HG02938 (cell line): ENCODE measurements around the gene HOXA9.

Experiments used
- ATAC-seq: cut with Tn5 transposase; IDR thresholded peaks from one replicate; pipeline ENCODE4 v1.9.1; 2021; ENCODE audit warnings: mild to moderate bottlenecking, moderate library complexity; ENCODE audit not compliant: unreplicated experiment

Gene HOXA9

DNA sequence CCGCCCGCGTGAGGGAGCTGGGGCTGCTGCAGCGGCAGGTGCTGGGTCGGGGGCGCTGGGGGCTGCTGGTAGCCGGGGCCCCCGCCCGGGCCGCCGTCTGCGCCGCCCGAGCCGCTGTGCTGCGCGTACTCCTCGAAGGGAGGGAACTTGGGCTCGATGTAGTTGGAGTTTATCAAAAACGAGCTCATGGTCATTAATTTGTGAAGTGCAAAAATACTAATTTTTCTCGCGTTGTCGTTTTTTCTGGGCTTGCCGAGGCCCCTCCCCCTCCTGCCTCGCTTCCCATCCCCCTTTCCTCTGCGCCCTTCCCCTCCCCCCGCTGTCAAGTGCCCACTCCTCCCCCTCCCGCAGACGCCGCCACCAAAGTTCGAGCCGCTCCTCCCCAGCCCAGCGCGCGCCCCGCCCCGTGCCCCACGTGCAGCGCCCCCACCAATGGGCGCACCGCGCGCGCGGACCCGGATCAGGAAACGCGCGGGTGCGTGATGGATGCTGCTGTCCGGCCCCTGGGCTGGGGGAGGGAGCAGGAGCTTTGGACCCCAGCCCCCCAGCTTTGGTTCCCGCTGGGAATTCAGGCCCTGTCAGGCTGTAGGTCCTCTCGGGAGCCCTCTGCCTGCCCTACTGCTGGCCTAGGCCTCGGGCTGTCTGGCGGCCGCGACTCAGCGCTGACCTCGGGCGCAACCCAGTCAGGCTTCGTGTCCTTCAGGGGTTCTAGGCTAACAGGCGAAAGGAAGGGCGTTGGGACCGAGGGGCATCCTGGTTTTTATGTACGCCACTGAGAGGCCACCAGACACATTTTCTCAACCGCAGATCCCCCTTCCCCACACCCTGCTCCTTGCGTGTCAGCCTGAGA lies 34.6 kb downstream of the HOXA9 start, which contains the start of gene HOXA4:
TSS of gene HOXA4 (minus strand) at position 218 of the 850 bp plus-strand sequence. CDS start at position 194, 24 bp downstream.
- ATAC-seq, result no peak

DNA sequence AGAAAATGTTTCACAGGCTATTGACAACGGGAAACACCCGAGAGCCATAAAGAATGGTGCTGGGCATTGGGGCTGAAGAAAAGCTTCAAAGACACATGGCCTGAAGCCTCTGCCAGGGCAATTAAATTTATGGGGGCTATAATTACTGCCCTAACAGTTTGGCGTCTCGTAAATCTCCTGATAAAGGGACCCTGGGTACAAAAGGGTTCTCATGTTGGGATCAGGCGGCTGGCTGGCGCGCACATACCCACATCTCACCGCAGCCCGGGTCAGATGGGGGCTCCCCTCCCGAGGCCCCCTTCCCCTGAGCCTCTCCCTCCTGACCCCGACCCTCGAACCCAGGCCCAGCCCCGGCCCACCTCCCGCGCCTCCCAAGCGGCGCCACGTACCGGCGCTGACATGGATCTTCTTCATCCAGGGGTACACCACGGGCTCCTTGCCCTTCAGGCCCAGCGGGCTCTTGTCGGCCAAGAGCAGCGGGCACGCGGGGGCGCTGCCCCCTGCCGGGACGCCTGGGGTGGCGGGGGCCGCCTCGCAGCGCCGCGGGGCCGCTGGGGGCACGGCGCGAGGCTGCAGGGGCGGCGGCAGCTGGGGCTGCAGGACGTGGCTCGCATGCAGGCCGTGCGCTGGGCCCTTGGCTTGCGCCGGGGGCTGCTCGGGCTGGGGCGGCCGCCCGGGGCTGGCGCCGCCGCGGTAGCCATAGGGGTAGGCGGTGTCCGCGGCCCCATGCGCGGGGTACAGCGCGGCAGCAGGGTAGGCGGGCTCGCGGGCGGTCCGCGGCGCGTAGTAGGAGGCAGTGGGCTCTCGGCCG lies 35.4 kb downstream of the HOXA9 start:
- ATAC-seq, result no peak

DNA sequence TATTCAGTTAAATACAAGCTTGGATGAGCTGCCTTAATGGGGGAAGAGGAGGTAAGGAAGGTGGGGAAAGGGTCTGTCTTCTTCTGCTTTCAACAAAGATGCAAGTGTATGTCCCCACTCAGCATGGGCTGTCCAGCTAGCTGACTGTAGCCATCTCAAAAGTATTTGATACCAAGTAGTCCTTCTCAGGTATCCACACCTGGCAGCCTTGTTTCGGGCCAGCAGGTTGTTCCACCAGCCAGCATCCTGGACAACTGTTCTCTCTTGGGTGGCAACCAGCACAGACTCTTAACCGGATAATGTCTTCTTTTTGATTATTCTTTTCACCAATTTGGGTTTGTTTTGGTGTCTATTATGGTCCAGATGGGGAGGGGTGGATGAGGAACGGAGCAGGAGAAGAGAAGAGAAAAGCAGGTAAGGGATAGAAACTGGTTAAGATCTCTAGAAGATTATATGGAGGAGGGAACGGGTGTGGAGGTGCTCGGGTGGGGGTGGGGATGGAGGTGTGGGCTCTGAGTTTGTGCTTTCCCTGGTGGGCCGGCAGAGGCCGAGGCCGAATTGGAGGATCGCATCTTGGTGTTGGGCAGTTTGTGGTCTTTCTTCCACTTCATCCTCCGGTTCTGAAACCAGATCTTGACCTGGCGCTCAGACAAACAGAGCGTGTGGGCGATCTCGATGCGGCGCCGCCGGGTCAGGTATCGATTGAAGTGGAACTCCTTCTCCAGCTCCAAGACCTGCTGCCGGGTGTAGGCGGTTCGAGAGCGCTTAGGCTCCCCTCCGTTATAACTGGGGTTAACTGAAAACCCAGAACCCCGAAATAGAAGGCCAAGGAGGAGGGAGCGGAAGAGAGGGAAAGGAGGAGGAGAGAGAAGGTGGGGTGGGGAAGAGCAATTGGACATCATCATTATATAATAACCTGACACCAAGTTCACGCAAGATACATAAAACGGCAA lies 36.3 kb downstream of the HOXA9 start:
- no peak for ATAC-seq

DNA sequence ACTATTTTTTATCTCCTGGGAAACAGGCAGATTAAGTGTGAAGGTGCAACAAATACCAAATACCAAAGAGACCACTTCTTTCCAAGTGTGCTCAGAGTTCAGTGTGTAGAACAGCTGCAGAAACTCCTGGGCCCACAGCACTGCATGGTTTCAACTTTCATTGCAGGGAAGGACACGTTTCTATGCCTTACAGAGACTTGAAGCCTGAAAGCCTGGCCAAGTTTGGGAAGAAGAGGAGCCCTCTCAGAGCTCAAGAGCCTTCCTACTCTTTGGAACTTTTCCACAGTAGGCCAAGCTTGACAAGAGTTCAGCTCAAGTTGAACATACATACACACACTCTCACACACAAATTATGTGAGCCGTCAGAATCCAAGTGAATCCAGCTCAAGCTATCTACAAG lies 37.3 kb downstream of the HOXA9 start:
- no peak for ATAC-seq

DNA sequence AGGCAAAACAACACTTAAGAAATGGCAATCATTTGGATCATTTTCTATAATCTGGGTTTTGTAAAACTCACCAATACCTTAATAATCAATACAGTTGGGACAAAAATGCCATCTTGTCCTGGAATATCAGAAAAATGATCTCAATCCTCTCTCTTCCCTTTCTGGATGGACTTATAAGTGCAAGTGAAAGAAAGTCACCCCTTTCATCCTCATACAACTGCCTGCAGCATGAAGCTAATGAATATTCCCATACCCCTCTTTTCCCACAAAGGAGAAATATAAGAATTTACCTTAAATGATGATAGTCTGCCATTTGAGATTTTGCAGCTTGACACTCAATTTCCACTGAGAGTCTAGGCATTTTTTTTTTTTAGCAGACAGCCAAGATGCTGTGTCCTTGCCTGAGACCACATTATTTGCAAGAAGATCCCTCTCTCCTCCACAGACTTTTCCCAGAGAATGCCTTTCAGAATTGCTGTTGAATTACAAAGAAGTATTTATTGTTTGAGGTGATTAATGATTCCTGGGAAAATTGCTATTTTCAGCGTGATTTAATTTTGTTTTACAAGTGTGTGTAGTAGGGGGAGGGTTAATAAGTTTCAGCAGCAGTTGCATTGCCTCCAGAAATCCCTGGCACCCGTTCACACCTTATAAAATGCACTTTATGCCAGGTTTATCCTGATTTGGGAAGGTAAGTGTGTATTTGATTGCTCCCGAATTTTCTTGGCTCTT lies 38.6 kb downstream of the HOXA9 start:
- ATAC-seq, result no peak

DNA sequence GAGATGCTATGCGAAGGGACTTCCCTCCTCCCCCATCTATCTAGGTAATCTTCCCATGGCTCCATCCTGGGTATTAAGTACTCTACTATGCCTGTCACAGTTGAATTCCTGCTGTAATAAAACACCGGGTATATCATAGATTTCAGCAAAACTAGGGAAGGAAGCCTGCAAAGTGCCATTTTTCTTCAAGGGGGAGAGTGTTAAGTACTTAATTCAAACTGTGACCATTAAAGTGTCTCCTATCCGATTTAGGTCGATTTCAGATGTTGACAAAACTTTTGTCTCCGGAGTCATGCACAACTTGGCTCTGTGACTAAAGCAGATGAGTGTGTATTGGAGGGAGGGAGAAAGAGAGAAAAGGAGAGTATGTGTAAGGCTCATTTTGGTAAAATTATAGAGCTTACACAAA lies 39.3 kb downstream of the HOXA9 start:
- no peak for ATAC-seq

DNA sequence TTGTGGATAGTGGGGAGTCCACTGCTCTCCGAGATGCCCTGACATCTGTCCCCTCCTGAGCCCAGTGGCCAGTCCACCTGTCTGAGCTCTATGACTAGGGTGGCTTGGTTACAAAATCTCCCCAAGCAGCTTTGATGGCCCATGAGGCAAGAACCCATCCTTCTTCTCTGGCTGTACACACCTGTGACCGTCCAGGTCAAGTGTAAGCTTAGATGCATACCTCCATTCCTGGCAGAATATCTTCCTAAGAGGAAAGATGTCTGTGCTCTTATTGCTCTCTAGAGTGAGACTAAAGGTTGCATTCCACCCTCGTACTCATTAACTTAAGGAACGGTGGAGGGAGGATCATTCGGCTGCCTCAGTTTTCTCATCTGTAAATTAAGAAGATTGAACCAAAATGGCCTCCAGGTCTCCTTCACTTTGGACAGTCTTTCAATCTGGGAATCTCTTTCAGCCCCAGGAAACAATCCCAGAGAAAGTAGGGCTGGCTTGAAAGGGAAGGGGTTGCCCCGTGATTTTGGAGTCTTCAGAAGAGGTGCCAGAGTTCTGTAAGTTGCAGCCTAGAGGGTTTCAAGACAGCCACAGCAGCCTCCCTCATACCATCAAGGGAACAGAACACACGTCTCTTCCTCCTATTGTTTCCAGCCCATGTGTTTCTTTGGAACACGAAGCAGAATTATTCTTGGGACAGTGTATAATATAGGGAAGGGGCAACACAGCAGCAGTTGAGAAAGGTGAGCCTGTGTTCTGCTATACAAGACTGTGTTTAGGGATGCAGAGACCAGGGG lies 40.2 kb downstream of the HOXA9 start:
- no peak for ATAC-seq

DNA sequence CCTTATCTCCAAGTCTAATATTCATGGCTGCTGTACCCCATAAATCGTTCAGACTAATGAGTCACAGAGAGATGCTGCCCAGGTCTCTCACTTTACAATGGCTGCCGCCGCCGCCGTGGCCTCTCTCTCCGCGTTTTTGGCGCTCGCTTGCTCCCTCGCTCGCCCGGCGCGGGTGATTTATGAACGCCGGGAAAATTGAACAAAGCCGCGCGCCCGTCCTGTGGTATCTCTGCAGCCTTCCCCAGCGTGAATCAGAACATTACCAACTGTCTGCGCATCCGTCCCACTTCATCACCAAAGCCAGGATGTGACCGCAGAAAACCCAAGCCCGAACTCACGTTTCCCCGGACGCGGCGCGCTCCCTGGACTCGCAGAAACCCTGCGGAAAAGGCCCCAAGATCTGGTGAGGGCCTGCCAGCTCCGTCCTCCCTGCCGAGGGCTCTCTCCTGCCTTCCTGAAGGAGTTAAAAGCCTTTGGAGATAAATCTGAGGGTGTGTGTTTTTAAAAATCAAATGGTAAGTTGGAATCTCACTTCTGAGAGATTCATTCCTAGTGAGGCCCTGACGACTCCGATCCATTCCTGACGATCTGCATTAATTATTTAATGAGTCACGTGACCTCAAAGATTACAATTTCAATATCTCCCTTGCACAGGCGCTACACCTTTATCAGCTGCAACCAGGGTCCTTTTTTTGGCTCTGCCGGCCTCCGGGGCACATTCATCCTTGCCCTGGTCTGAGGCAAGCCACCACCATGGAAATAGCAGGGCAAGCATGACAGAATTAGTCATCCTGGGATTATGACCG lies 41.0 kb downstream of the HOXA9 start:
- no peak for ATAC-seq

DNA sequence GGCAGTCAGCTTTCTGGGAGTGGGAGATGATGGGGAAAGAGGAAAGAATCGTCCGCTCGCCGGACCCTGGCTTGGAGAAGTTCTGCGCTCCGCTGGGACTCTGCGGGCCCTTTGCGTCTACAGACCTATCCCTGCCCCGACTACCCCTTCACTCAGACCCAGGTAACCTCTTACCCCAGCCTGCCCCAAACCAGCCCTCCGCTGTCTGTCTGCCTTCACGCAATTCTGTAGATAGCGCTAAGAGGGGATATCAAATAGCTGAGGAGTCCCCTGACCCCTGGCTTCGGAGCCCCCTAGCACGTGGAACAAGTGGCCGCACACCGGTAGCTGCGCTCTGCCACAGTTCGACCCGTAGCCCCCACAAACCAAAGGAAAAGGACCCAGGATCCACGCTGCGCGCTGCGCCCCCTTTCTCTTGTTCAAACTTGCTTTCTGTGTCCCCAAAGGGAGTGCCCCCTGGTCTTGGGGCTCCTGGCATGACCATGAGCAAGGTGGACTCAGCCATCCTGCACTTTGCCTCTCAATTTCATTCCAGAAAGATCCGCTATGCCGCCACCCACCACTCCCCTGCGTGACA lies 41.8 kb downstream of the HOXA9 start:
- ATAC-seq, result no peak

DNA sequence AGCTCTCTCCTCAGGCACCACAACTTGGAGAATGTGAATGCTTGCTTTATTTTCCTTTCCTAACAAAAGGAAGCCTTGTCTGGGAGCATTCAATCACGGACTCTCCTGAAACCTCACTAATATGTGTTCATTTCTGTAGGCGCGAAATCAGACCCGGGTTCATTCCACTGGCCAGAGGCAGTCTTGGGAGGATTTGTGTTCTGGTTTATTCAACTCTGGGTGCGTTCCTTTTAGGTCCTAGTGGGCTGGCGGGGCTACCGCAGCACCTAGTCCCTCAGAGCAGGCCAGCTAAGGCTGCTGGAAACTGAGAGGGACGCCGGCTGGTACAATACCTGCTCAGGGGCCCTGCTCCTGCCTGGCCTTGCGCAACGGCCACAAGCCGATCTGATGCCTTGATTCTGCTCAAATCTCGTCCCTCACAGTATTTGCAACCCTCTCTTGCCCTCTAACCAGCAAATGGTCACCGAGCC lies 42.3 kb downstream of the HOXA9 start:
- ATAC-seq, result no peak

DNA sequence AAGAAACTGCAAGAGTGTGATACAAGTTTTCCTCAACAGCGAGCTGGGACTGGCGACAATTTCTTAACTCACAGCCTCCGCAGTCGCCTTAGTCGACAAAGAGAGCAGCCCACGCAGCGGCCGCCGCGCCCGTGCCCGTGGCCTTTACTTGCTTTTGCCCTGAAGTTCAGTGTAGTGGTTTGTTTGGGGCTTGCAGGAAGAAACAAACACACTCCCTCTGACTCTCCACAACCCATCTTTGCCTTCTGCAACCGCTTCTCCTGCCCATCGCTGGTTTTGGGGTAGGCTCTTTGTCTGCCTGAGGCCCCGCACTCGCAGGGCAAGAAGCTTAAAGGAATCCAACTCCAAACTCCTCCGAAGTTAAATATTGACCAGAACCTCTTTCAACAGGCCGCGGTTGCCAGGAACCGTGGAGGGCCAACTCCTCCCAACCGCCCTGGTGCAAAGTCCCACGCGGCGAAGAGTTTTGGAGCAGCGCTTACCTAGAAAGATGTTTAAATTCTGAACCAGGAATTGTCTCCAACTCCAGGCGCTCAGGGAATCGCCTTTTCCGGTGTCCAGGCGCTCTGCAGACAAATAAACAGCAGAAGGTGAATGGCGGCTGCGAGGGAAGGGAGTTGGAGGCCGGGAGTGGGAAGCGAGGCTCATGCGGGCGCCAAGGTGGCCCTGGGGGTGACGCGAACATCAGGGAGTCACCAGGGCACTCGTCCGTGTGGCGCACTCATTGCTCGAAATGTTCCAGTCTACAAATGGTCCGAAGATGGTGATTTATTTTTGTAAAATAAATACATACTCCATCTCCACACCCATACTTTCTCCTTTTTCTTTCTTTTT lies 43.0 kb downstream of the HOXA9 start:
- no peak for ATAC-seq

DNA sequence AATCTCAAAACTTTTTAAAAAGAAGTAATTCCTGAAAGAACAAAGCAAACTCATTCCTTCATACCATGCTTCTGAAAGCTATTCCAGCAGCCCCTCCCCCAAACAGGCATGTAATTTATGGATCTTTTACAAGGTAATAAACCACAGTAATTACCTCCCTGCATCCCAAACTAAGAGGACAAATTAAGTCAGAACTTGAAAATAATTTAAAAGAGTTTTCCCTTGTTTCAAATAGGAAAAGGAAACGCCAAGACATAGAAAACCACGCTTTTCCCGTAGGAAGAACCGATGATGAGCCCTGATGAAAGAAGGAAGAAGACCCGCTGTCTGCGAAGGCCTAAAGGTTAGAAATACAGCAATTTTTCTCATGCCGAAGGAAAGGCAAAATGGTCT lies 43.7 kb downstream of the HOXA9 start:
- no peak for ATAC-seq

DNA sequence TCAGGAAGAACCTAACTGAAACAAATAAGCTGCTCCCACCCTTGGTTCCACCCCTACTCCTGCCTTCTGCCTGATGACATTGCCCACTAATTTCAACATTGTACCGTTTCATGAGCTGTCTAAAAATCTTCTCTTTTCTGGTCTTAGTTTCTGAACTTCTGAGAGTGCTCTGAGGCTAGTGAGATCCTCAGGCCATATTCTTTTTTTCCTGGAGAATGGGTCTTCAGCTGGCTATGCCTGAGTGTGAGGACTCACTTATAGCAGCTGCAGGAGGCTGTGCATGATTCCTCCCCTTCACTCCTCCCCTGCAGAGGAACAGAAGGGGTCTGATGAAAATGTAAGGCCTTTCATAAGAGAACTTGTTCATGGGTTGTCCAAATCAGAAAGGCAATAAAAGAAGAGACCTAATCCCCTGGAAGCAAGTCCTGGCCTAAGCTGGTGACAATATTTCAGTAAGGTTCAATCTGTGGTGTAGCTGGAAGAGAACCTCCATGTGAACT lies 45.9 kb downstream of the HOXA9 start:
- no peak for ATAC-seq

DNA sequence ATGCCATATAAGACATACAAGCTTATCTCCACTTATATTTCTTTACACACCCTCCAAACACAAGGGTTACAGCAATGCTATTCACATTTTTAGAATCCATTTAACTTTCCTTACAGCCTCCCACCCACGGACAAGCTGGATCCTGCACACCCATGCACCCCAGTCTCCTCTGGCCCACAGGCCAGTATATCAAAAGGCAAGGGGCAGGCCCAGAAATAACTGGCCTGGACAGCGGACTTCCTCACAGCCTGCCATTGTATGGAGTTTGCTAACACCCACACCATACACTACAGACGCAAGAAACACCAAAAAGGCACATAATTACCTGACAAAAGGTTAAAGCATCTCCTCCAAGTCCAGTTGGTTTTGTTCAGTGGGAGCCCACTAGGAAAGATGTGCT lies 46.8 kb downstream of the HOXA9 start:
- no peak for ATAC-seq

DNA sequence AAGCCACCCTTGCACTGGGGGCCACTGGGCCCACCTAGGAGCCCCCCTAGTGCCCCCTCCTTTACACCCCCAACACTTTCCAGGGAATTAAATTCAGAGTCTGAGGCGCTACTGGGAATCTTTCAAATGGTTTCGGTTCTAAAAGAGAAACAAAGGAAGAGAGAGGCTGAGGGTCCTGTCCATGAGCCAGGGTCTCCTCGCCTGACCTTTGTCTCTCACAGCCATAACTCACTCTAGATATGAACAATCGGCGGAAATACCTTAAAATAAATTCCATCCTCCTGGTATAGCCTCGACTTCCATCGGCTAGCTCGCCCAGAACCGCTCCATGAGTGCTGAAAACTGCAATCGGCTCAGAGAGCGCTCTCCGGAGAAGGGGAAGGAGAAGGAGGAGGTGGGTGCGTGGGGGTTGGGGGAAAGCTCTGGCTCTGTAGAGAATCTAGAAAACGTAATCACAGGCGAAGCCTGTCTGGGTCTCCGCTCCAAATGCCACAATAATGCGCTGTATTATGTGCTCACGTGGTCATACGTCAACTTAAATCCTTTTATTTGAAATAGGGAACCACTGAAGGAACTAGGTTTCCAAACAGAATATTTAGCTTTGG lies 47.3 kb downstream of the HOXA9 start:
- no peak for ATAC-seq

DNA sequence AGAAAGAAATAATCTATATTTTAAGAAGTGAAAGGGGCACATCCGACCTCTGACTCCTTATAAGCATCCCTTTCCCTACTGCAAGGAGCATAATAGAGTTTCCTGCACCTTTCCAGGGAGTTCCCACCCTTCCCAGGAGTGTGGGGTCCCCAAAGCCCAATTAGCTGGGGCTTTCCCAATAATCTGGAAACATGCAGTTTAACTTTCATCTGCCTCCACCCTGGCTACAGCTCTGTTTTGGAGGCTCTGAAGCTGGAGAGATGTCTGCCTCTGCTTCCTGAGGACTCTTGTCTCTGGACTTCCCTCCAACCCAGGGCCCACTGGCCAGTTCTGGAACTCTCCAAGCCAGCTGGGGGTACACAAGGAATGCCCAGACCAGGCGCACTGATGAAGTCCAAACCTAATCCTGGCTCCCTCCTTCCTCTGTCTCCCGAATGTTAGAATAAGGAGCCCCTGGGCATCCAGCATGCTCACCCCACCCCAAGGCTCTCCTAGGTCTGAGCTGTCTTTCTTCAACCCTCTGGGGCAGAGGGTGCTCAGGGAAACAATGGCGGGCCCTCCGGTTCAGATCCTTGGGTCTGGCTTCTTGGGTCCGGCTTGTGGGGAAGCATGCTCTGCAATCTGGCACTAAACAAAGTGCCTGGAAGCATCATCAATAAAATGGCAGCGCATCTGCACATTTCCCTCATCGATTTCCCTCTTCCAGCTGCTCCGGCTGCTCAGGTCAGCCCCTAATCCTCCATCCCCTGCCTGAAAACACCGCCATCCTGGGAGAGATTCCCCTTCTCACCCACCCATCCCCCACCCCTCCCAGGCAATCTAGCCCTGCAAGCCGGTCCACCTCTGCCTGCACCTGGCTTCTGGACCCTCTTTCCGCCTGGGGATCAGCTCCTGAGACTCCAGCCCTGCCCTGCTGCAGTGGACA lies 48.1 kb downstream of the HOXA9 start:
- no peak for ATAC-seq
